Ishikawa (cell line): ENCODE results near the gene CCDC70.

Experiments used
- CEBPB ChIP-seq: IDR thresholded peaks from 2 replicates; pipeline ENCODE4 v1.6.1; 2012
- CREB1 ChIP-seq: IDR thresholded peaks from 2 replicates; pipeline ENCODE4 v1.6.1; 2012; ENCODE audit warnings: low read depth
- EGR1 ChIP-seq: IDR thresholded peaks from 2 replicates; pipeline ENCODE4 v1.6.1; 2012
- EP300 ChIP-seq: IDR thresholded peaks from 2 replicates; pipeline ENCODE4 v1.6.1; 2012; ENCODE audit warnings: borderline replicate concordance
- FOXM1 ChIP-seq: IDR thresholded peaks from 2 replicates; pipeline ENCODE4 v1.6.1; 2012; ENCODE audit warnings: low read depth, borderline replicate concordance
- NFIC ChIP-seq: IDR thresholded peaks from 2 replicates; pipeline ENCODE4 v1.6.1; 2012
- RAD21 ChIP-seq: IDR thresholded peaks from 2 replicates; pipeline ENCODE4 v1.6.1; 2012; ENCODE audit warnings: low read depth
- TAF1 ChIP-seq: IDR thresholded peaks from 2 replicates; pipeline ENCODE4 v1.6.1; 2012; ENCODE audit warnings: low read depth, mild to moderate bottlenecking
- TCF12 ChIP-seq: IDR thresholded peaks from 2 replicates; pipeline ENCODE4 v1.6.1; 2012; ENCODE audit warnings: low read depth
- TEAD4 ChIP-seq: IDR thresholded peaks from 2 replicates; pipeline ENCODE4 v1.6.1; 2012
- YY1 ChIP-seq: IDR thresholded peaks from 2 replicates; pipeline ENCODE4 v1.6.1; 2012; ENCODE audit warnings: low read depth
- ZBTB7A ChIP-seq: IDR thresholded peaks from 2 replicates; pipeline ENCODE4 v1.6.1; 2012; ENCODE audit warnings: low read depth
- TF ChIP-seq, protein P1 (sequence below): IDR thresholded peaks from 2 replicates; pipeline ENCODE4 v1.6.1; 2012
- TF ChIP-seq, protein P2 (sequence below): IDR thresholded peaks from 2 replicates; pipeline ENCODE4 v1.6.1; 2012; ENCODE audit warnings: low read depth, mild to moderate bottlenecking
- TF ChIP-seq, protein P3 (sequence below): IDR thresholded peaks from 2 replicates; pipeline ENCODE4 v1.6.1; 2012

Gene CCDC70

DNA sequence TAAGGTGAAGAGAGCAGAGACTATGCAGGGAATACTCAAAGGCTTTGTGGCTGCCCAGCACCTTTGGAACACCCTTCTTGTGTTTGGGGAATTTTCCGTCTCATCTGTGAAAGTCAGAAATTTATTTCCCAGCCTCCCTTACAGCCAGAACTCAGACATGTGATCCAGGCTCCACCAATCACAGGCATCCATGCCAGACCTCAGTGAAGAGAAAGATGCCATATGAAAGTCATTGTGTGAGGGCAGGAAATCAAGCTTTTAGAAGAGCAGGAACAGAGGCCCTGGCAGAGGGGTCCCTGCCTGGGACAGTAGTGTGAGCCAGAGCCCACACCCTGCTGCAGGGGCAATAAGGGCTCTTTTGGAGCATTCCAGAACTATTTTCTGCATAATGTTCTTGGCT, 12.1 kb downstream of the CCDC70 start:
- no peak for TF ChIP-seq EGR1
- TF ChIP-seq, protein P1, sequence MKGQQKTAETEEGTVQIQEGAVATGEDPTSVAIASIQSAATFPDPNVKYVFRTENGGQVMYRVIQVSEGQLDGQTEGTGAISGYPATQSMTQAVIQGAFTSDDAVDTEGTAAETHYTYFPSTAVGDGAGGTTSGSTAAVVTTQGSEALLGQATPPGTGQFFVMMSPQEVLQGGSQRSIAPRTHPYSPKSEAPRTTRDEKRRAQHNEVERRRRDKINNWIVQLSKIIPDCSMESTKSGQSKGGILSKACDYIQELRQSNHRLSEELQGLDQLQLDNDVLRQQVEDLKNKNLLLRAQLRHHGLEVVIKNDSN: peak; percentile 28; the same call in 1 of the 2 replicates

DNA sequence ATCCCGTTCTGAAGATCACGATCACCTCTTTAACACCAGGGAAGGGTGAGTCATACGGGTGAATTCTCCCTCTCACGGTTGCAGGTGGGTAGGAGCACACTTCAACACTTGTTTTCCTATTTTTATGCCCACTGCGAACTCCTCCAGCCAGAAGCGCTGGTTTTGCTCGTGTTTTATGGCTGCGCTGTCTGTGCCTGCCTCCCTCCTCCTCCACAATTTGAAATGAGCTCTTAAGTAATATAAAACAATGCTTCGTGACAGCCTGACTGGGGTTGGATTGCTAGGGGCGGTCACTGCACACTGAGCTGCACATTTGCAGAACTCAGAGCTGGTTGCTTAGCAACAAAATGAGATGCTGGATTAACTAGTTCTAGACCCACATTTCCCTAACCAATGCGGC, 12.9 kb downstream of the CCDC70 start:
- TF ChIP-seq EP300 (no peak), FOXM1 (no peak), YY1 (no peak), TCF12 (no peak), ZBTB7A (no peak), CREB1 (no peak), TEAD4 (no peak), EGR1 (no peak), NFIC (no peak), RAD21 (no peak), TAF1 (no peak), CEBPB (no peak)
- TF ChIP-seq, protein P1: no peak
- TF ChIP-seq, protein P2, sequence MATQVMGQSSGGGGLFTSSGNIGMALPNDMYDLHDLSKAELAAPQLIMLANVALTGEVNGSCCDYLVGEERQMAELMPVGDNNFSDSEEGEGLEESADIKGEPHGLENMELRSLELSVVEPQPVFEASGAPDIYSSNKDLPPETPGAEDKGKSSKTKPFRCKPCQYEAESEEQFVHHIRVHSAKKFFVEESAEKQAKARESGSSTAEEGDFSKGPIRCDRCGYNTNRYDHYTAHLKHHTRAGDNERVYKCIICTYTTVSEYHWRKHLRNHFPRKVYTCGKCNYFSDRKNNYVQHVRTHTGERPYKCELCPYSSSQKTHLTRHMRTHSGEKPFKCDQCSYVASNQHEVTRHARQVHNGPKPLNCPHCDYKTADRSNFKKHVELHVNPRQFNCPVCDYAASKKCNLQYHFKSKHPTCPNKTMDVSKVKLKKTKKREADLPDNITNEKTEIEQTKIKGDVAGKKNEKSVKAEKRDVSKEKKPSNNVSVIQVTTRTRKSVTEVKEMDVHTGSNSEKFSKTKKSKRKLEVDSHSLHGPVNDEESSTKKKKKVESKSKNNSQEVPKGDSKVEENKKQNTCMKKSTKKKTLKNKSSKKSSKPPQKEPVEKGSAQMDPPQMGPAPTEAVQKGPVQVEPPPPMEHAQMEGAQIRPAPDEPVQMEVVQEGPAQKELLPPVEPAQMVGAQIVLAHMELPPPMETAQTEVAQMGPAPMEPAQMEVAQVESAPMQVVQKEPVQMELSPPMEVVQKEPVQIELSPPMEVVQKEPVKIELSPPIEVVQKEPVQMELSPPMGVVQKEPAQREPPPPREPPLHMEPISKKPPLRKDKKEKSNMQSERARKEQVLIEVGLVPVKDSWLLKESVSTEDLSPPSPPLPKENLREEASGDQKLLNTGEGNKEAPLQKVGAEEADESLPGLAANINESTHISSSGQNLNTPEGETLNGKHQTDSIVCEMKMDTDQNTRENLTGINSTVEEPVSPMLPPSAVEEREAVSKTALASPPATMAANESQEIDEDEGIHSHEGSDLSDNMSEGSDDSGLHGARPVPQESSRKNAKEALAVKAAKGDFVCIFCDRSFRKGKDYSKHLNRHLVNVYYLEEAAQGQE: no peak
- TF ChIP-seq, protein P3, sequence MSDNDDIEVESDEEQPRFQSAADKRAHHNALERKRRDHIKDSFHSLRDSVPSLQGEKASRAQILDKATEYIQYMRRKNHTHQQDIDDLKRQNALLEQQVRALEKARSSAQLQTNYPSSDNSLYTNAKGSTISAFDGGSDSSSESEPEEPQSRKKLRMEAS: no peak

DNA sequence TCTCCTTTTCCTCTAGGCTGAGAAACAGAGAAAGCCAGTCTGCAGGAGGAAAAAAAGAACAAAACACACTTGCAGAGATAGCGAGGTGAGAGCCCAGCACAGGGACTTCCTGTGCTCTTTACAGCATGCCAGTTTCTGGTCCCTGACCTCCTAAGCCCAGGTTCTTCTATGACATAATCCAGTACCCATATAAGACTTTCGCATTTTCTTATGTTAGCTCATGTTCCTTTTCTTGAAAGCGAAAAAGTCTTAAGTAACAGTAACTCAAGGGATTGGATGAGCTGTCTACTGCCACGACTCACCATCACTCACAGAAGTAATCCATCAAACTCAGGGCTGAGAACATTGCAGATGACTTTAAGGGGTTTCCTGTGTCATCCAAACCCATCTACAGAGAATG, 17.4 kb downstream of the CCDC70 start:
- no peak for TF ChIP-seq TEAD4
- TF ChIP-seq CREB1: no peak
- TF ChIP-seq, protein P2: no peak
- no peak for TF ChIP-seq EP300
- no peak for TF ChIP-seq FOXM1
- TF ChIP-seq, protein P3: no peak
- TF ChIP-seq YY1: no peak
- no peak for TF ChIP-seq EGR1
- TF ChIP-seq ZBTB7A: no peak
- TF ChIP-seq, protein P1: no peak
- TF ChIP-seq CEBPB: no peak

DNA sequence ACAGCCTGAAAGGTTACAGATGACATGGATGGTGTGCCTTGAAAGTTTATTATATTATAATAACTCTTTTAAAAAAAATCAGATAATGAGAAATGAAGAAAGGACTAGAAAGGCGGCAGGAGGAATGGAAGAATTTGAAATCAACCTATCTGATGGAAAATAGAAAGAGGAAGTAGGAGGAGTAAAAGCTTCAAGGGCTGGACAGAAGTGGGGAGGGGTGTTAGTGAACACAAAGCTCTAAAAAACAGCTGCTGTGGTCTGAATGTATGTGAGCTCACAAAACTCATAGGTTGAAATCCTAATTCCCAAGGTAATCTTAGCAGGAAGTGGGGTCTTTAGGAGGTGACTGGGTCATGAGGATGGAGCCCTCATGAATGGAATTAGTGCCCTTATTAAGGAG, 19.5 kb downstream of the CCDC70 start:
- TF ChIP-seq EP300 (no peak), YY1 (no peak), FOXM1 (no peak), ZBTB7A (no peak), TEAD4 (no peak), CEBPB (no peak), CREB1 (no peak), TCF12 (no peak), RAD21 (no peak), NFIC (no peak)
- TF ChIP-seq, protein P2: no peak
- TF ChIP-seq, protein P3: no peak
